ENCODE results near the gene SPDEF. TPM values are rescaled to one million over a fixed set of nuclear protein-coding genes. Genes with fewer than 3 reads are reported as not detected.

Gene SPDEF
- total RNA-seq, 1 donor from 2014 or later = 0.44 TPM

- ATAC-seq = no peak
These were observed 43.4 kb downstream of the SPDEF start for GRCh38 chr6:34512738-34513115.

GRCh38 chr6:34511915-34512737 is 44.0 kb downstream of the SPDEF start:
- ATAC-seq = no peak

- no peak for ATAC-seq
These were observed 44.8 kb downstream of the SPDEF start for GRCh38 chr6:34511214-34511914.

GRCh38 chr6:34510299-34510698 is 45.8 kb downstream of the SPDEF start:
- no peak for ATAC-seq

- ATAC-seq = no peak
These were observed 46.3 kb downstream of the SPDEF start for GRCh38 chr6:34509782-34510181.

GRCh38 chr6:34508425-34508824 is 47.7 kb downstream of the SPDEF start:
- no peak for ATAC-seq

GRCh38 chr6:34506718-34507117 is 49.4 kb downstream of the SPDEF start:
- no peak for ATAC-seq

GRCh38 chr6:34497411-34497810 is 58.7 kb downstream of the SPDEF start:
- no peak for ATAC-seq

GRCh38 chr6:34496103-34496685 is 59.9 kb downstream of the SPDEF start:
- no peak for ATAC-seq

- ATAC-seq = no peak
These were observed 61.2 kb downstream of the SPDEF start for GRCh38 chr6:34494973-34495372.

- no peak for ATAC-seq
These were observed 62.8 kb downstream of the SPDEF start for GRCh38 chr6:34493344-34493743.

- no peak for ATAC-seq
These were observed 65.1 kb downstream of the SPDEF start for GRCh38 chr6:34491091-34491430.

- no peak for ATAC-seq
These were observed 65.6 kb downstream of the SPDEF start for GRCh38 chr6:34490390-34491090.

GRCh38 chr6:34489207-34489805 is 66.8 kb downstream of the SPDEF start:
- ATAC-seq = no peak

Other genes with a start within 250 kb of the SPDEF start
- 18.7 TPM for gene NUDT3, start 163.7 kb downstream of the SPDEF start, total RNA-seq
- gene RPS10, start 130.3 kb downstream of the SPDEF start, total RNA-seq = 1,684 TPM
- not detected for gene PACSIN1, start 90.3 kb downstream of the SPDEF start, total RNA-seq
- gene ILRUN, start 140.4 kb upstream of the SPDEF start, total RNA-seq = 49.0 TPM
- gene SNRPC, start 201.2 kb upstream of the SPDEF start, total RNA-seq = 63.4 TPM
- gene BLTP3A, start 235.8 kb upstream of the SPDEF start, total RNA-seq = 8.1 TPM